ENCODE results near the gene BAZ1A.

- TF ChIP-seq CBX3 (IDR thresholded peaks at IDR 0.05; ENCODE audit: borderline replicate concordance, low read depth) (no peak), ZNF207 (IDR thresholded peaks at IDR 0.05; ENCODE audit: borderline replicate concordance) (no peak), ZNF274 (IDR thresholded peaks at IDR 0.05; ENCODE audit: insufficient read depth, insufficient read length) (no peak), NBN (IDR thresholded peaks at IDR 0.05) (no peak), YY1 (IDR thresholded peaks at IDR 0.05; ENCODE audit: low read depth, low read length) (no peak), SIN3A (IDR thresholded peaks at IDR 0.05; ENCODE audit: low read depth, low read length) (no peak), CHD4 (IDR thresholded peaks at IDR 0.05) (no peak), HDGF (IDR thresholded peaks at IDR 0.05) (no peak), CHD1 (IDR thresholded peaks at IDR 0.05; ENCODE audit: low read depth, low read length) (no peak)
- TF ChIP-seq, protein P1, sequence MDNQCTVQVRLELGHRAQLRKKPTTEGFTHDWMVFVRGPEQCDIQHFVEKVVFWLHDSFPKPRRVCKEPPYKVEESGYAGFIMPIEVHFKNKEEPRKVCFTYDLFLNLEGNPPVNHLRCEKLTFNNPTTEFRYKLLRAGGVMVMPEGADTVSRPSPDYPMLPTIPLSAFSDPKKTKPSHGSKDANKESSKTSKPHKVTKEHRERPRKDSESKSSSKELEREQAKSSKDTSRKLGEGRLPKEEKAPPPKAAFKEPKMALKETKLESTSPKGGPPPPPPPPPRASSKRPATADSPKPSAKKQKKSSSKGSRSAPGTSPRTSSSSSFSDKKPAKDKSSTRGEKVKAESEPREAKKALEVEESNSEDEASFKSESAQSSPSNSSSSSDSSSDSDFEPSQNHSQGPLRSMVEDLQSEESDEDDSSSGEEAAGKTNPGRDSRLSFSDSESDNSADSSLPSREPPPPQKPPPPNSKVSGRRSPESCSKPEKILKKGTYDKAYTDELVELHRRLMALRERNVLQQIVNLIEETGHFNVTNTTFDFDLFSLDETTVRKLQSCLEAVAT (IDR thresholded peaks at IDR 0.05): no peak
- TF ChIP-seq, protein P2, sequence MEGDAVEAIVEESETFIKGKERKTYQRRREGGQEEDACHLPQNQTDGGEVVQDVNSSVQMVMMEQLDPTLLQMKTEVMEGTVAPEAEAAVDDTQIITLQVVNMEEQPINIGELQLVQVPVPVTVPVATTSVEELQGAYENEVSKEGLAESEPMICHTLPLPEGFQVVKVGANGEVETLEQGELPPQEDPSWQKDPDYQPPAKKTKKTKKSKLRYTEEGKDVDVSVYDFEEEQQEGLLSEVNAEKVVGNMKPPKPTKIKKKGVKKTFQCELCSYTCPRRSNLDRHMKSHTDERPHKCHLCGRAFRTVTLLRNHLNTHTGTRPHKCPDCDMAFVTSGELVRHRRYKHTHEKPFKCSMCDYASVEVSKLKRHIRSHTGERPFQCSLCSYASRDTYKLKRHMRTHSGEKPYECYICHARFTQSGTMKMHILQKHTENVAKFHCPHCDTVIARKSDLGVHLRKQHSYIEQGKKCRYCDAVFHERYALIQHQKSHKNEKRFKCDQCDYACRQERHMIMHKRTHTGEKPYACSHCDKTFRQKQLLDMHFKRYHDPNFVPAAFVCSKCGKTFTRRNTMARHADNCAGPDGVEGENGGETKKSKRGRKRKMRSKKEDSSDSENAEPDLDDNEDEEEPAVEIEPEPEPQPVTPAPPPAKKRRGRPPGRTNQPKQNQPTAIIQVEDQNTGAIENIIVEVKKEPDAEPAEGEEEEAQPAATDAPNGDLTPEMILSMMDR (IDR thresholded peaks at IDR 0.05 in 2 of 3, conservative IDR thresholded peaks at IDR 0.05 in 1 of 3; ENCODE audit: control insufficient read depth in 2 of 3, extremely low read depth in 1 of 3, insufficient read depth in 1 of 3, low read depth in 3 of 3, low read length in 3 of 3): no peak
- TF ChIP-seq, protein P3, sequence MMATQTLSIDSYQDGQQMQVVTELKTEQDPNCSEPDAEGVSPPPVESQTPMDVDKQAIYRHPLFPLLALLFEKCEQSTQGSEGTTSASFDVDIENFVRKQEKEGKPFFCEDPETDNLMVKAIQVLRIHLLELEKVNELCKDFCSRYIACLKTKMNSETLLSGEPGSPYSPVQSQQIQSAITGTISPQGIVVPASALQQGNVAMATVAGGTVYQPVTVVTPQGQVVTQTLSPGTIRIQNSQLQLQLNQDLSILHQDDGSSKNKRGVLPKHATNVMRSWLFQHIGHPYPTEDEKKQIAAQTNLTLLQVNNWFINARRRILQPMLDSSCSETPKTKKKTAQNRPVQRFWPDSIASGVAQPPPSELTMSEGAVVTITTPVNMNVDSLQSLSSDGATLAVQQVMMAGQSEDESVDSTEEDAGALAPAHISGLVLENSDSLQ (IDR thresholded peaks at IDR 0.05): no peak
Measured at GRCh38 chr14:34906287-34906686, 31.1 kb upstream of the BAZ1A start.

All from GM12878 (cell line).